A549 (cell line): ENCODE results near the gene IGSF3. TPM values are rescaled to one million over a fixed set of nuclear protein-coding genes. Genes with fewer than 3 reads are reported as not detected.
"Not testable (repeated sequence)": the region's sequence is repeated elsewhere in the genome, so short reads cannot be mapped to it uniquely, and the experiment has no call there.

ENCODE experiments used
- ATAC-seq, 2 experiments: fragments of 200-7000 bp in 1 of 2; fragments of >200 bp in 1 of 2; cut with Nextera tagmentation in 1 of 2; cut with Tn5 transposase in 1 of 2; 3 replicates each; pipeline versions ENCODE4 v1.8.0 to v1.9.1; 2018 to 2020; ENCODE audit warnings: mild to moderate bottlenecking in 1 of 2, moderate library complexity in 1 of 2
- CTCF ChIA-PET: fragments of 300-600 bp; sonication (Branson Sonifier 250); formaldehyde crosslinking; extraction: SDS; loops from one replicate; lab custom pipeline; 2021; ENCODE audit warnings: antibody characterized with exemption, inconsistent platforms; lab: Yijun Ruan, JAX
- POLR2A ChIA-PET: fragments of 350-600 bp; formaldehyde crosslinking; extraction: SDS; loops from one replicate; lab custom pipeline; 2021; ENCODE audit warnings: antibody characterized with exemption, inconsistent platforms; lab: Yijun Ruan, JAX
- DNase-seq, 2 experiments: peaks; one replicate each; pipeline versions ENCODE4 v3.0.0 to v3.0.0-alpha.2; 2011 to 2016; ENCODE audit warnings: low read depth in 1 of 2, low spot score in 1 of 2
- FAIRE-seq: peaks from 2 replicates; lab custom pipeline; 2011; peaks lifted over from hg19 to GRCh38; lab: Jason Lieb, UNC
- H3K27ac ChIP-seq, 2 experiments: fragments of >200 bp; sonication (Bioruptor Twin); formaldehyde crosslinking; 3 replicates each; pipeline ENCODE4 v1.5.1; 2016 to 2017
- H3K4me1 ChIP-seq: fragments of >200 bp; sonication (Bioruptor Twin); formaldehyde crosslinking; 3 replicates; pipeline ENCODE4 v1.6.1; 2016
- H3K4me2 ChIP-seq: fragments of >200 bp; sonication (Bioruptor Twin); formaldehyde crosslinking; 3 replicates; pipeline ENCODE4 v1.6.1; 2016
- H3K4me3 ChIP-seq: fragments of >200 bp; sonication (Bioruptor Twin); formaldehyde crosslinking; 3 replicates; pipeline ENCODE4 v1.5.1; 2016
- H3K9me3 ChIP-seq: fragments of >200 bp; sonication (Bioruptor Twin); formaldehyde crosslinking; 3 replicates; pipeline ENCODE4 v1.6.1; 2016
- FOSL2 ChIP-seq, 2 experiments: fragments of 450-650 bp in 1 of 2; fragments of >200 bp in 1 of 2; sonication (Bioruptor Twin) in 1 of 2; formaldehyde crosslinking; IDR thresholded peaks; 2 replicates each; pipeline versions ENCODE4 v1.5.0 to v1.6.1; 2016 to 2020; ENCODE audit warnings: mild to moderate bottlenecking in 1 of 2, moderate library complexity in 1 of 2
- GATA3 ChIP-seq: IDR thresholded peaks from 2 replicates; pipeline ENCODE4 v1.6.1; 2012; ENCODE audit warnings: borderline replicate concordance
- JUNB ChIP-seq: fragments of >200 bp; sonication (Bioruptor Twin); formaldehyde crosslinking; IDR thresholded peaks from 2 replicates; pipeline ENCODE4 v1.6.1; 2016
- MAFK ChIP-seq: fragments of 450-650 bp; IDR thresholded peaks from 2 replicates; pipeline ENCODE4 v1.6.1; 2014; ENCODE audit not compliant: partially characterized antibody
- WGBS: methylation state at CpG from one replicate; pipeline ENCODE4 v1.1.6; 2017; ENCODE audit errors: missing lambda C conversion rate; 5-methylcytosine and 5-hydroxymethylcytosine counted together
- polyA plus RNA-seq, 4 experiments: library from polyadenylated mRNA; depleted of rRNA in 3 of 4; stranded (reverse); fragments of >200 nt; fragmentation: RNase III in 1 of 4; extraction: RNeasy Plus Mini Kit Qiagen cat#74134 plus additional on column Dnase treatment in 1 of 4; gene quantifications; 2 replicates in 3 of 4; 3 replicates in 1 of 4; pipeline ENCODE4 v1.2.3, GENCODE V29; 2011 to 2017

IGSF3 gene
- polyA plus RNA-seq, 2 of the 4 experiments (the other 2 are of a cell fraction), result 18.5 to 21.9 TPM

DNA sequence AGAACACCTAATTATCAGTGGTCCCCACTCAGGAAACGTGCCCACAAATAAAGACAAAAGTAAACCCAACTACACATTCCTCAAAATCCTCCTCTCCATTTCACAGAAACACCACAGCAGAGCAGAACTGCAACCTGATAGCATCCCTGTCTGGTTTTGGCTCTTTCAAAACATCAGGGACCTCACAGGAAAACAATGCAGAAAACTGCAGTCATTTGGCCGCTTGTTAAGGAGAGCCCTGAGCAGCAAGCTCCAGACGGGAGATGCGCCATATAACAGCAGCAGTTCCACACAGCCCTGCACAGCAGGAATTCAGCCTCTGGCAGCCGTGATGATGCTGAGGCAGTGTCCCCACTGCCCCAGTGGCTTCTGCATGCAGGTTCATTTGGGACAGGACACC, 23.4 kb downstream of the IGSF3 start:
- CTCF ChIA-PET, FAIRE-seq, H3K4me3 ChIP-seq, H3K9me3 ChIP-seq, ATAC-seq, DNase-seq, POLR2A ChIA-PET: not testable (repeated sequence)
- WGBS, result 87% methylated on average over 4 of the region's 5 CpGs
- Histone ChIP-seq H3K4me1 (peaks cover 59% of the 10 kb centered on the region), H3K4me2 (peak overlapping the region; percentile 87), H3K27ac (peak overlapping the region; percentile 87 to 90)

DNA sequence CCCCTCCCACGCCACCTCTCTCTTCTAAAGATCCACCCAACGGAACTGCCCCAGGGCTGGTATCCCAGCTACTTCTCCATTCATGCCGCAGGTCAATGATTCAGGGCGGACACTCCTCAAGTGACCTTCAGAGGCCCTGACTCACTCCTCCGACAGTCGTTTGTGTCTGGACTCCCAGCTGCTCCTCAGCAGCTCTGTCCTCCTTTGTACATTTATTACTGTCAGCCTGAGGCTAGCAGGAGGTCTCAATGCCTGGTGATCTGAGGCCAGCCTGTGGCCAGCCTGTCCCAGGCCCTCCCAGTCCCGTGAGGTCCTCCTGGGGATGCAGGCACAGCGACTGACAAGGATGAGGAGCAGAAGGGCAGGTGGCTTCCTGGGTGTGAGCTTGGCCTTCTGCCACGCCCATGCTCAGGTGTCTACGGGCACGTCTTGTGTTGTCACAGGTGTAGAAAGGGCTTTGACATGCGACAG, 24.2 kb downstream of the IGSF3 start:
- H3K27ac ChIP-seq, result peak overlapping the region; percentile 87 to 90
- ATAC-seq (peak in 1 of 2 experiments; percentile 77; a peak in 3 of 6 replicates), DNase-seq (peak; percentile 28 to 59)
- CTCF ChIA-PET; H3K4me3 ChIP-seq; POLR2A ChIA-PET; FAIRE-seq; H3K9me3 ChIP-seq; TF ChIP-seq FOSL2 (IDR thresholded peaks at IDR 0.05): not testable (repeated sequence)
- peaks cover 56% of the 10 kb centered on the region for H3K4me1 ChIP-seq
- H3K4me2 ChIP-seq, result peak overlapping the region; percentile 87
- WGBS, result 13% methylated on average over 10 of the region's 12 CpGs
- TF ChIP-seq JUNB (peak; percentile 33; the same call in 1 of the 2 replicates), GATA3 (0 out of 2 replicates have a peak, but pooled peaks have one; percentile 22), FOSL2 (CRISPR knock-in tag; IDR thresholded peaks at IDR 0.05) (peak; percentile 48; the same call in 1 of the 2 replicates)

DNA sequence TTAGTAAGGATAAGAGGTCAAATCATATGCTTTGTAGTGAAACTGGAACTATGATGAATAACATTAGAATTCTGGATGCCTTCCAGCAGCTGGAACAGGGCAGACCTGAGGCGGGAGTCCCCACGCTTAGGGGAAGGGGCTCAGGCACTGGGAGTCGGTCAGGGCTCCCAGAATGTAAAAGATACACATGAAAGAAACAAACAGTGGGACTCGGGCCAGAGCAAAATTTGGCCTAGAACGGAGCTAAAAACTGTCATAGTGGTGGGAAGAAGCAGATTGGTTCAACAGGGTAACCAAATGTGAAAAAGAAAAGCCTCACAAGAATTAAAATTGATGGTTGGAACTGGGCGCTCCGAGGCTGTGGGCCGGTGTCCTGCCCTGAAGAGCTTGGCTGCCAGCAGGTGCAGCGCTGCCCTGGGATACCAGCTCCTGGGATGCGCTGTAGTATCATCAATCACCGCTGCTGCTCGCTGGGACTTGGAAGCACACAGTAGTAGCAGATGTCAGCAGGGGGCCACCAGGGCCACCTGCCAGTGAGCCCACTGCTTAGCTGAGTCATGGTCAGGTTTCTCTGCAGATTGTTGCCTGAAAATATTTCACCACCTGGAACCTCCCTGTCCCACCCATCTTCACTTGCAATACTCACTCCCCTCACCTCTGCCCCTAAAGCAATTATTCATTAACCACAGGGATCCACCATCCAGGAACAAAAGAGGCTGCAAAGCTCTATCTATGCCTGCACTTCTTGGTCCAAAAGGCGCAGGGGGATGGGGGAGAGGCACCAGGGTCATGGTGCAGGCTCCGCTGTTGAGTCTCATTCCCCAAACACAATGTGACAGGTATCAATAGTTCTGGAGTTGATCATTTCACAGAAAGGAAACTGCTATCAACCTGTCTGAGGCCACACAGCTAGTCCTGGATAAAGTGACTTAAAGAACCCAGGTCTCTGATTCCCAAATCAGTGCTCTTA, 24.9 kb downstream of the IGSF3 start:
- POLR2A ChIA-PET, CTCF ChIA-PET, FAIRE-seq, ATAC-seq, H3K9me3 ChIP-seq: not testable (repeated sequence)
- 7% methylated on average over 13 of the region's 14 CpGs for WGBS
- H3K4me3 ChIP-seq, result 0 out of 3 replicates have a peak overlapping the region, but pooled peaks have one; percentile 25
- H3K4me2 ChIP-seq, result peak overlapping the region; percentile 87
- peak; percentile 22 to 55 for DNase-seq
- H3K4me1 ChIP-seq, result peaks cover 54% of the 10 kb centered on the region
- H3K27ac ChIP-seq, result peak overlapping the region; percentile 87 to 90
- peak; percentile 58 for TF ChIP-seq MAFK
- TF ChIP-seq, all 56 proteins: peak for 1; not testable (repeated sequence) for 55

DNA sequence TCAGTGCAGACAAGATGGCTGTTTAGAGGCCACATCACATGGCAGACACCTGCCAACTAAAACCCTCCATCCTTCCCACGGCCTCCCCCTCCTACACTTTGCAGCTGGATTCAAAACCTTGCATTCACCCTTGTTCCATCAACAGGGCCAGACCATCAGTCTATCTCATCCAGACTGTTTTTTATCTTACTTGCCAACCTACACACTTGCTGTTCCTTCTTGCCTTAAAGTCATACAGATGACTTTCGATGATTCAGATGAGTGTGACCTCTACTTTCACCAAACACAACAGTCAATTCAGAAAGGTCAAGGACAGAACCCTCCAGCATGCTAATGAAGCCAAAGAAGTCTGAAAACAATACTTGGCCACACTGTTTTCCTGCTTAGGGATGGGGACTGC, 29.9 kb downstream of the IGSF3 start:
- WGBS, result 94% methylated on average over 2 of the region's 2 CpGs
- DNase-seq, H3K4me3 ChIP-seq, POLR2A ChIA-PET, ATAC-seq, H3K4me2 ChIP-seq, H3K27ac ChIP-seq, H3K9me3 ChIP-seq, CTCF ChIA-PET, FAIRE-seq: not testable (repeated sequence)
- peaks cover 31% of the 10 kb centered on the region for H3K4me1 ChIP-seq

DNA sequence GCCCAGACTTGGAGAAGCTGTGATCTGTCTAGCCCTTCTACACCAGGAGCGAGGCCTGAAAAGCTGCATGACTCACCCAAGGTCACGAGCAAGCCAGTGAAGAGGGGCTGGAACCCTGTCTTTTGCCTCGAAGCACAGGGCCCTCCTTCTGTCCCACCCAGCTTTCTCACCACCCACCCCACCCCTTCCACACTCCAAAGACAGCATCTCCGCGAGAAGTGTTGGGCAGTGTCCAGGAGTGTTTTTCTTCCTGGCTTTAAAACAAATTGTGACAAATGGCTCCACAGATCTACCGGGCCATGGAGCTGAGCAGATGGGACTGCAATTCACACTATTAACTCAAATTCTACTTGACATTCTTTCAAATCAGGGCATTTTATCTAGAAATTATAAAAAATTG, 30.9 kb downstream of the IGSF3 start:
- H3K4me3 ChIP-seq, CTCF ChIA-PET, DNase-seq, H3K4me2 ChIP-seq, H3K9me3 ChIP-seq, H3K27ac ChIP-seq, ATAC-seq, FAIRE-seq: not testable (repeated sequence)
- peaks cover 30% of the 10 kb centered on the region for H3K4me1 ChIP-seq
- WGBS, result 81% methylated on average over 3 of the region's 6 CpGs
- POLR2A ChIA-PET, result interaction anchor here (0.6 kb wide), 1 partner anchor 31 kb away, joined by 3 read pairs; the partner anchor contains the start of gene IGSF3

- H3K9me3 ChIP-seq, H3K27ac ChIP-seq, ATAC-seq, FAIRE-seq, POLR2A ChIA-PET, CTCF ChIA-PET, H3K4me2 ChIP-seq, DNase-seq, H3K4me3 ChIP-seq: not testable (repeated sequence)
- WGBS, result 81% methylated on average over 4 of the region's 4 CpGs
- H3K4me1 ChIP-seq, result peaks cover 16% of the 10 kb centered on the region; the same call in 1 of the 3 replicates
Measured at GRCh38 chr1:116634386-116634785, 33.1 kb downstream of the IGSF3 start.

- ATAC-seq, H3K9me3 ChIP-seq, H3K27ac ChIP-seq, CTCF ChIA-PET, FAIRE-seq, DNase-seq, POLR2A ChIA-PET, H3K4me2 ChIP-seq, H3K4me3 ChIP-seq: not testable (repeated sequence)
- peaks cover 13% of the 10 kb centered on the region; the same call in 1 of the 3 replicates for H3K4me1 ChIP-seq
- WGBS, result 76% methylated on average over 10 of the region's 10 CpGs
Measured at GRCh38 chr1:116631996-116632925, 35.3 kb downstream of the IGSF3 start.

GRCh38 chr1:116631554-116631953, 36.0 kb downstream of the IGSF3 start:
- H3K9me3 ChIP-seq, H3K27ac ChIP-seq, DNase-seq, FAIRE-seq, CTCF ChIA-PET, H3K4me2 ChIP-seq, POLR2A ChIA-PET, H3K4me3 ChIP-seq, ATAC-seq: not testable (repeated sequence)
- WGBS, result 50% methylated on average over 2 of the region's 2 CpGs
- peaks cover 13% of the 10 kb centered on the region; the same call in 1 of the 3 replicates for H3K4me1 ChIP-seq

DNA sequence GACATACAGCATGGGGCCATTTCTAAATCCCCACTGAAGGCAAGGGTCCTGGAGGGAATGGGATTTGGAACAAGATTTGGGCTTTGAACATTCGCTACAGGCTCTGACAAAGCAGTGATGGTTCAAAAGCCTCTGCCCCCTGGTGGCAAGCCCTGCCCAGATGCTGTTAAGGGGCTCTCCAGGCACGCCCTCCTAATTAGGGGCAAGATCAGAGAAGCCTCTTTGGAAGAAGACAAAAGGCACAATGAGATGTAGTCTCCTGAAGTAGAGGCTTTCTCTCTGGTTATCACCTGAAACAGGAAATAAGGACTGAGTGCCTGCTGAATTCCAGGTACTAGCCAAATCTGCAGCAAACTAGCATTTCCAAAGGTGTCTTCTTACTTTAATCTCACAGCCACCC, 37.5 kb downstream of the IGSF3 start:
- FAIRE-seq, H3K4me3 ChIP-seq, DNase-seq, POLR2A ChIA-PET, CTCF ChIA-PET, ATAC-seq, H3K9me3 ChIP-seq, H3K4me2 ChIP-seq, H3K27ac ChIP-seq: not testable (repeated sequence)
- WGBS, result 80% methylated on average over 2 of the region's 2 CpGs
- peaks cover 13% of the 10 kb centered on the region; the same call in 1 of the 3 replicates for H3K4me1 ChIP-seq
